Breast epithelium (tissue), 4 donors: Measurements from ENCODE around the gene GALNT9. TPM values are rescaled to one million over a fixed set of nuclear protein-coding genes. Genes with fewer than 3 reads are reported as not detected.

Source experiments
- DNase-seq, 2 donors: peaks; one replicate each; pipeline ENCODE4 v3.0.0-alpha.2; 2019; ENCODE audit warnings: low spot score in 2 of 2
- H3K27ac ChIP-seq, 2 donors: fragments of 200-600 bp; sonication (generic) in 1 of 2; one replicate each; pipeline ENCODE4 v1.5.1; 2016 to 2019; ENCODE audit warnings: mild to moderate bottlenecking in 1 of 2
- H3K27me3 ChIP-seq, 2 donors: fragments of 200-600 bp; sonication (generic) in 1 of 2; one replicate each; pipeline versions ENCODE4 v1.5.1 to v1.6.0; 2017 to 2019; ENCODE audit warnings: control low read depth in 1 of 2, mild to moderate bottlenecking in 1 of 2
- H3K36me3 ChIP-seq: fragments of 200-600 bp; one replicate; pipeline ENCODE4 v1.5.1; 2019
- H3K4me1 ChIP-seq, 2 donors: fragments of 200-600 bp; sonication (generic); one replicate each; pipeline ENCODE4 v1.5.1; 2016 to 2019; ENCODE audit warnings: control low read depth in 1 of 2
- H3K4me3 ChIP-seq, 3 donors: fragments of 200-600 bp; sonication (generic); 1 replicate in 2 of 3; 2 replicates in 1 of 3; pipeline ENCODE4 v1.5.1; 2016 to 2019; ENCODE audit warnings: mild to moderate bottlenecking in 3 of 3, moderate library complexity in 2 of 3
- H3K9me3 ChIP-seq, 2 donors: fragments of 200-600 bp; sonication (generic) in 1 of 2; one replicate each; pipeline ENCODE4 v1.5.1; 2016 to 2019; ENCODE audit warnings: control low read depth in 1 of 2
- CTCF ChIP-seq, 3 donors: fragments of 450-650 bp; IDR thresholded peaks; one replicate each; pipeline ENCODE4 v1.5.1; 2016 to 2017; ENCODE audit warnings: antibody characterized with exemption in 3 of 3, mild to moderate bottlenecking in 3 of 3, moderate library complexity in 3 of 3
- POLR2A ChIP-seq: fragments of 450-650 bp; IDR thresholded peaks from one replicate; pipeline ENCODE4 v1.6.1; 2016; ENCODE audit warnings: antibody characterized with exemption, mild to moderate bottlenecking, moderate library complexity
- POLR2AphosphoS5 ChIP-seq, 3 donors: sonication (generic); formaldehyde crosslinking; IDR thresholded peaks; one replicate each; pipeline ENCODE4 v1.6.1; 2017; ENCODE audit warnings: antibody characterized with exemption in 3 of 3
- intact Hi-C: fragments of 100-400 bp; cut with DNase I; formaldehyde crosslinking; loops from one replicate; pipeline ENCODE4 v1.15.1; 2023; ENCODE audit warnings: low total_unique reads
- total RNA-seq, 3 donors: library from RNA; depleted of rRNA; stranded (reverse); fragments of >200 nt; gene quantifications; one replicate each; pipeline ENCODE4 v1.1.0, GENCODE V29; 2016

GALNT9 gene
- total RNA-seq, 3 donors from 2014 or later = 2.9 TPM; not detected in 2

GRCh38 chr12:132227118-132227517 lies 102.3 kb downstream of the GALNT9 start:
- Histone ChIP-seq H3K36me3 (no peaks in the 10 kb centered on the region), H3K4me3 (peak overlapping the region in 2 of 3 donors; percentile 11 to 48), H3K4me1 (no peaks in the 10 kb centered on the region), H3K27ac (no peak overlapping the region), H3K27me3 (peaks cover 0 to 54% of the 10 kb centered on the region in 2 donors), H3K9me3 (no peaks in the 10 kb centered on the region)
- TF ChIP-seq POLR2A = no peak
- TF ChIP-seq POLR2AphosphoS5 (IDR thresholded peaks at IDR 0.05) = no peak
- no peak for TF ChIP-seq CTCF (IDR thresholded peaks at IDR 0.05)
- no peak for DNase-seq
- intact Hi-C loops = loop anchor here (5.0 kb wide), 1 partner anchor 1590 kb away; no protein-coding TSS in a partner anchor

GRCh38 chr12:132226604-132227003 lies 102.8 kb downstream of the GALNT9 start:
- Histone ChIP-seq H3K4me3 (no peak overlapping the region), H3K4me1 (no peaks in the 10 kb centered on the region), H3K36me3 (no peaks in the 10 kb centered on the region), H3K27ac (no peak overlapping the region), H3K9me3 (no peaks in the 10 kb centered on the region), H3K27me3 (peaks cover 0 to 59% of the 10 kb centered on the region in 2 donors)
- DNase-seq = no peak
- intact Hi-C loops = loop anchor here (5.0 kb wide), 1 partner anchor 1589 kb away; no protein-coding TSS in a partner anchor
- TF ChIP-seq POLR2A = no peak
- no peak for TF ChIP-seq CTCF (IDR thresholded peaks at IDR 0.05)
- no peak for TF ChIP-seq POLR2AphosphoS5 (IDR thresholded peaks at IDR 0.05)

- Histone ChIP-seq H3K27ac (no peak overlapping the region), H3K9me3 (no peaks in the 10 kb centered on the region), H3K27me3 (peaks cover 0 to 55% of the 10 kb centered on the region in 2 donors), H3K4me3 (no peak overlapping the region), H3K4me1 (no peaks in the 10 kb centered on the region), H3K36me3 (no peaks in the 10 kb centered on the region)
- intact Hi-C loops = loop anchor here (5.0 kb wide), 1 partner anchor 1588 kb away; no protein-coding TSS in a partner anchor
- TF ChIP-seq CTCF (IDR thresholded peaks at IDR 0.05) = no peak
- TF ChIP-seq POLR2AphosphoS5 (IDR thresholded peaks at IDR 0.05) = no peak
- TF ChIP-seq POLR2A = no peak
- no peak for DNase-seq
Measured at GRCh38 chr12:132225214-132225613, 104.2 kb downstream of the GALNT9 start.

GRCh38 chr12:132224484-132224883 lies 104.9 kb downstream of the GALNT9 start:
- H3K4me1 ChIP-seq = no peaks in the 10 kb centered on the region
- H3K9me3 ChIP-seq = no peaks in the 10 kb centered on the region
- TF ChIP-seq POLR2A (no peak), CTCF (IDR thresholded peaks at IDR 0.05) (no peak), POLR2AphosphoS5 (IDR thresholded peaks at IDR 0.05) (no peak)
- H3K27me3 ChIP-seq = peaks cover 0 to 55% of the 10 kb centered on the region in 2 donors
- intact Hi-C loops = no loop called here
- no peak overlapping the region for H3K4me3 ChIP-seq
- no peaks in the 10 kb centered on the region for H3K36me3 ChIP-seq
- DNase-seq = no peak
- H3K27ac ChIP-seq = no peak overlapping the region

- no peak overlapping the region for H3K27ac ChIP-seq
- peaks cover 0 to 55% of the 10 kb centered on the region in 2 donors for H3K27me3 ChIP-seq
Measured at GRCh38 chr12:132222808-132223173, 106.6 kb downstream of the GALNT9 start.

More at GRCh38 chr12:132222808-132223173, 106.6 kb downstream of the GALNT9 start:
- H3K4me3 ChIP-seq = no peak overlapping the region
- no peaks in the 10 kb centered on the region for H3K4me1 ChIP-seq
- no peak for TF ChIP-seq CTCF (IDR thresholded peaks at IDR 0.05)
- no peak for TF ChIP-seq POLR2AphosphoS5 (IDR thresholded peaks at IDR 0.05)
- no peak for TF ChIP-seq POLR2A
- DNase-seq = no peak
- no peaks in the 10 kb centered on the region for H3K9me3 ChIP-seq
- intact Hi-C loops = no loop called here
- no peaks in the 10 kb centered on the region for H3K36me3 ChIP-seq
